Astrocyte of the spinal cord (primary cell): ENCODE measurements around the gene TAF3.

Experiments used
- DNase-seq: peaks from one replicate; pipeline ENCODE4 v3.0.0; 2011; ENCODE audit warnings: low read depth, low spot score
- H3K4me3 ChIP-seq: 2 replicates; pipeline ENCODE4 v1.5.1; 2011; ENCODE audit warnings: low read depth, mild to moderate bottlenecking, low read length, moderate library complexity
- in situ Hi-C: cut with HindIII; loops from 2 replicates; pipeline ENCODE4 v1.10.0; 2017; ENCODE audit warnings: low sequenced_read_pairs
- TF ChIP-seq, protein P1 (sequence below): IDR thresholded peaks from 2 replicates; pipeline ENCODE4 v1.5.1; 2012; ENCODE audit warnings: low read depth, mild to moderate bottlenecking, low read length, inconsistent platforms

Gene TAF3

DNA sequence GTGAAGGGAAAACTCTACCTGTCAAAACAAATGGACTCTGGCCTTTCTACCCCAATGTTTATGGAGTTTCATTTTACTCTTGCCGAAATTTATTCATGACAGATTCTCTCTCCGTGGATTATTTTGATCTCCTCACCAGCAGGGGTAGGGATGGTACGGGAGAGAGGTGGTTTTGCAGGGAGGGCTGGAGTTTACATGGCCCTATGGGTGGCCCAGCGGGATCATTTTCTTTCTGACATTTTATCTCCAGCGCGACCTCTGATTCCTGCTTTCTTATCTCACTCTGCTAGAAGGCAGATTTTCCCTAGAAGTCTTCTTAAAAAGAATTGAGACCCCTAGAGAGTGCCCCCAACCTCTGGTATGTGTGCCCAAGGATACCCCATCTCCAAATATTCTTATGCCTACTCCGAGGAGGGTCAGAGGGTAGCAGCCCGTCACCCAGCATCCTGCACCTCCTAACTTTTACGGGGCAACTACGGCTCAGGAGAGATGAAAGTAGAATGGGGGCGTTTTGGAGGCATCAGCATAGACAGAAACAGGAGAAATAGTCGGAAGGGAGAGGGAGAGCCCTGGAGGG is 226.1 kb downstream of the TAF3 start:
- TF ChIP-seq, protein P1, sequence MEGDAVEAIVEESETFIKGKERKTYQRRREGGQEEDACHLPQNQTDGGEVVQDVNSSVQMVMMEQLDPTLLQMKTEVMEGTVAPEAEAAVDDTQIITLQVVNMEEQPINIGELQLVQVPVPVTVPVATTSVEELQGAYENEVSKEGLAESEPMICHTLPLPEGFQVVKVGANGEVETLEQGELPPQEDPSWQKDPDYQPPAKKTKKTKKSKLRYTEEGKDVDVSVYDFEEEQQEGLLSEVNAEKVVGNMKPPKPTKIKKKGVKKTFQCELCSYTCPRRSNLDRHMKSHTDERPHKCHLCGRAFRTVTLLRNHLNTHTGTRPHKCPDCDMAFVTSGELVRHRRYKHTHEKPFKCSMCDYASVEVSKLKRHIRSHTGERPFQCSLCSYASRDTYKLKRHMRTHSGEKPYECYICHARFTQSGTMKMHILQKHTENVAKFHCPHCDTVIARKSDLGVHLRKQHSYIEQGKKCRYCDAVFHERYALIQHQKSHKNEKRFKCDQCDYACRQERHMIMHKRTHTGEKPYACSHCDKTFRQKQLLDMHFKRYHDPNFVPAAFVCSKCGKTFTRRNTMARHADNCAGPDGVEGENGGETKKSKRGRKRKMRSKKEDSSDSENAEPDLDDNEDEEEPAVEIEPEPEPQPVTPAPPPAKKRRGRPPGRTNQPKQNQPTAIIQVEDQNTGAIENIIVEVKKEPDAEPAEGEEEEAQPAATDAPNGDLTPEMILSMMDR, result no peak
- in situ Hi-C loops, result no loop called here
- DNase-seq, result no peak
- no peak overlapping the region for H3K4me3 ChIP-seq

DNA sequence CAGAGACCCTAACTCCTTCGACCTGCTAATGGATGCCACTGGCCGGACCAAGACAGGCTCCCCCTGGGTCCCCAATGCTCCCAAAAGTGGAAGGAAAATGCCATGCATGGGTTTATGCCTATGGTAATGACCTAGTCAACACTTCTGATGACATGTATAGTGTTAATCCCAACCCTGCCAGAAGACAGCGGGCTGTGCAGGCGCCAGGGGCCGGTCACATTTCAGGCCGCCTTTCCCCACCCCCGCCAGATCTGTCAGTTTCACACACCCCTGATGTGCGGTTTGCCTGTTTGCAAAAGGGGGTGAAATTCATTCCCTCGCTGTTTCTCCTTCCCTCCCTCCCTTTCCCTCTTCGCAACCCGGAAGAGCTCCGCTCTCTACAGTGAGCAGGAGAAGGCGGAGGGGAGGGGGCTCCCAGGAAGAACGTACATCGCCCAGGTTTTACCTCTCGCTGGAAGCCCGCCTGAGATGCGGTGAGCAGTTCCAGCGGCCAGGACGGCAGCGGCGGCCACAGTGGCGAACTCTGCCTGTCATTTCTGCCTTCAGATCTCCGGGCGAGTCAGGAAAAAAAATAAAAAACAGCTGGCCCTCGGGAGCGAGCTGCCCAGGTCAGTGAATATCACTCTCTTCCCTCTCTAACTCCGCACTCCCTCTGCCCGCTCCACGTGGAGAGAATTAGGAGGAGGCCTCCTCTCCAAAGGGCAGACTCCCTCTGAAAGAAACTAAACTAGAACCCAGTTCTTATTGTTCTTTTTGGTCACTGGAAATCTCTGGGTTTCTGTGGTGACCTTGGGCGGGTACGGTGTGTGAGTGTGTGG is 226.8 kb downstream of the TAF3 start:
- in situ Hi-C loops, result no loop called here
- TF ChIP-seq, protein P1, result no peak
- no peak overlapping the region for H3K4me3 ChIP-seq
- DNase-seq, result no peak

DNA sequence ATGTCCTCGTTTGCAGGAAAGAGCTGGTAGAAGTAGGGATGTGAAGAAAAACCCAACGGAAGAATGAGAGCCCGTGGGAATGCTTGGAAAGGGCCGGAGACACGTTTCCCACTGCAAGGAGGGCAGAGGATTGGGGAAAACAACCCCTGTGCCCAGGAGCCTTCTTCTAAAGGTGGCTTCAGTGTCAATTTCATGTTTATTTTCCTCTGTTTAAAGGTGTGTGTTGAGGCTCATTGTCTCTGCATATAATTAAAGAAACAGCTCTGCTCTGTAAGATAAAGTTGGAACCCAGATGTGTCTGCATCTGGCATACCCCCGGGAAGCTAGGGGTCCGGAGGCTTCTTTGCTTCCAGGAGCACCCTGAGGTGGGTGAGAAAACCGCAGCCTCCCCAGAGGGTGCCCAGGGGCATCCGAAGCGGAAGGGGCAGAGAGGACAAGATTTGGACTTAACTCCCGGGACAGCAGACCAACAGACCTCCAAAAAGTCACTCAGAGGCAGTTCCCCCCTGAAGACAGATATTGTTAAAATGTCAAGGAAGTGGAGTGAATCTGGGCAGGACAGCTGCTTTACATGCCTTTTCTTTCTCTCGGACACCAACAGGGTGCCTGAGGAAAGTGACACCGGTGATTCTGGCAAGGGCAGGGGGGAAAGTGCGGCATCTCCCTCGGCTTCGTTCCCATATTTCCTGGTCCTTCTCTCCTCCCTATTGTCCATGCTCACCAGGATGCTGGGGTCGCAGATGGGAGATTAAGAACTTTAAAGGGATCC is 227.6 kb downstream of the TAF3 start:
- DNase-seq, result no peak
- in situ Hi-C loops, result no loop called here
- TF ChIP-seq, protein P1, result no peak
- H3K4me3 ChIP-seq, result no peak overlapping the region

DNA sequence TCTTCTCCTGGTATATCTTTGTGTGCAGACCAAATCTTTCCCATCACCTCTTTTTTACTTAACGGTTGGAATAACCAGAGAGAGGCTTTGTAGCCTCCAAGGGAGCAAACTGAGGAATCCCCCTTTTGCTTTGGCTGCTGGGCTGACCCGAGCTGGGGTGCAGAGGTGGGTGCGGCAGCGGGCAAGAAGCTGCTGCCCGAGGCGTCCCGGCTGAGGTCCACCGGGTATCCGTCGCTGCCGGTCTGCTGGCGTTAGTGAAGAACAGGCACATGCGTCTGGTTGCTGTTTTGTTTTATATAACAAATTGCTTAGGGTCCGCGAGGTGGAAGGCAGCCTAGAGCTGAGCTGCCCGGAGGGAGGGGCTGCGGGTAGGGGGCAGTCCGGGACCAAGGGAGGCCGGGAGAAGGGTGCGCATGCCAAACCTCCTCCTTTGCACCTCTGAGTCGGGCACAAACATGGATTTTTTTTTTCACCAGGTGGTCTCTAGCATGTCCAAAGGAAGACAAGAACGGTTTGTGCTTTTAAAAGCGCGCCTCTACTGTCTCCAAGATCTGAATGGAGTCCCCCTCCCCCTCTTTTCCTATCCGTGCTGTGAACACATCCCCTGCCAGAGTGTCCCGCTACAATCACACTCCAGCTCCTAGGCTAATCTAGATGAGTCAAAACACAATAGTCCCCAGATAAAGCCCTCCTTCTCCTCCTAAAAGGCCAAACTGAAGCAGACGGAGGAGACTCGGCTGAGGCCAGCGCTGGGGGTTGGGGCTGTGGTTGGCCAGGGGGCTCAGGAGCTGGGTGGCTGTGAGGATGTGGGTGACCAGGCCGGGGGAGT is 229.4 kb downstream of the TAF3 start:
- TF ChIP-seq, protein P1, result no peak
- DNase-seq, result no peak
- no peak overlapping the region for H3K4me3 ChIP-seq
- in situ Hi-C loops, result no loop called here

DNA sequence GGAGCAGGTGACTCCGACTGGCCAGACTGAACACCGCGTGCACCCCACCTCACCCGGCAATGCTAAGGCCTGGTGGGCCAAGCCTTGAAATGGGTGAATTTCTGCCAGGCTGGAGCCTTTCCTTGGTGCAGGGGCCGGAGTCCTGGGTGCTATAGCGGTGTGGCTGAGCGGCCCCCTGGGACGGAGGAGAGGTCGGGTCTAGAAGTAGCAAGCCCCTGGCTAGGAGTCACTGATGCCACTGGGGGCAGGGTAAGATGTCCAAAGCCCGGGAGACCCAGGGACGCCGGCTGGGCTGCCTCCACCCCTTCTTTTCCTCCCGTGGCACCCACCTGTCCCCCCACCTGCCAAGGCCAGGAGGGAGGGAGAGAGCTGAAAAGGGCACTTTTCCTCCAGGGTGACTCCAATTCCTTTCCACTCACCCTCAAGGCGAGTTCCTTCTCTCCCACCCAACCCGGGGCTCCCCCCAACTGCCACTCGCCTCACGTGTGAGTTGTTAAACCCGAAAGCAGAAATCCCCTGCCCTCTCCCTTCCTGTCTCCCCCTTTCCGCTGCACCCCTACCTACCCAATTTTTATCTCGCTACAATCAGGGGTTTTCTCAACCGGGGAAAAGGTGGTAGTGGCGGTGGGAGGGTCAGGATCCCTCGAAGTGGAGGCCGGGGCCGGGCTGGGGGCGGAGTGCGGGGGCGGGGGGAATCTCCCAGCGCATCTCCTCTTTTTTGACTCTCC is 230.1 kb downstream of the TAF3 start:
- DNase-seq, result no peak
- TF ChIP-seq, protein P1, result no peak
- no peak overlapping the region for H3K4me3 ChIP-seq
- in situ Hi-C loops, result no loop called here
